Calu3 (cell line): ENCODE results near the gene CDKL4. TPM values are rescaled to one million over a fixed set of nuclear protein-coding genes. Genes with fewer than 3 reads are reported as not detected.
"Not testable (repeated sequence)": the region's sequence is repeated elsewhere in the genome, so short reads cannot be mapped to it uniquely, and the experiment has no call there.

Source experiments
- BruUV-seq: library from RNA; stranded (reverse); fragments of 400-500 nt; replicated peaks from 2 replicates; lab custom pipeline; 2021; lab: Mats Ljungman, UMichigan
- CTCF ChIA-PET: fragments of 300-600 bp; sonication (Branson Sonifier 250); formaldehyde crosslinking; loops from one replicate; lab custom pipeline; 2022; ENCODE audit warnings: antibody characterized with exemption; lab: Charles Lee
- DNase-seq: peaks from one replicate; pipeline ENCODE4 v3.0.0; 2022
- H3K27ac Mint-ChIP-seq: one replicate; pipeline ENCODE4 v1.8.0; 2022; ENCODE audit warnings: mixed read lengths; ENCODE audit not compliant: unreplicated experiment
- H3K27me3 Mint-ChIP-seq: one replicate; pipeline ENCODE4 v1.8.0; 2022; ENCODE audit warnings: mixed read lengths; ENCODE audit not compliant: unreplicated experiment
- H3K36me3 Mint-ChIP-seq: one replicate; pipeline ENCODE4 v1.8.0; 2022; ENCODE audit warnings: mild to moderate bottlenecking, moderate library complexity, mixed read lengths; ENCODE audit not compliant: insufficient read depth, unreplicated experiment
- H3K4me1 Mint-ChIP-seq: one replicate; pipeline ENCODE4 v1.8.0; 2022; ENCODE audit warnings: mild to moderate bottlenecking, low read depth, mixed read lengths; ENCODE audit not compliant: unreplicated experiment
- H3K4me3 Mint-ChIP-seq: one replicate; pipeline ENCODE4 v1.8.0; 2022; ENCODE audit warnings: mild to moderate bottlenecking, low read depth, moderate library complexity, mixed read lengths; ENCODE audit not compliant: unreplicated experiment
- H3K9me3 Mint-ChIP-seq: one replicate; pipeline ENCODE4 v1.8.0; 2022; ENCODE audit warnings: low read depth, mixed read lengths; ENCODE audit not compliant: unreplicated experiment
- CTCF ChIP-seq: fragments of 200-600 bp; IDR thresholded peaks from one replicate; pipeline ENCODE4 v1.8.0; 2022; ENCODE audit warnings: antibody characterized with exemption; ENCODE audit not compliant: unreplicated experiment
- intact Hi-C: fragments of 100-400 bp; cut with micrococcal nuclease; formaldehyde crosslinking; loops from one replicate; pipeline ENCODE4 v1.10.0; 2022; ENCODE audit not compliant: unreplicated experiment
- total RNA-seq: library from RNA; stranded (reverse); gene quantifications from 2 replicates; pipeline ENCODE4 v1.2.3, GENCODE V29; 2022

CDKL4 gene
- total RNA-seq, 1 experiment from 2014 or later: 0.83 TPM

DNA sequence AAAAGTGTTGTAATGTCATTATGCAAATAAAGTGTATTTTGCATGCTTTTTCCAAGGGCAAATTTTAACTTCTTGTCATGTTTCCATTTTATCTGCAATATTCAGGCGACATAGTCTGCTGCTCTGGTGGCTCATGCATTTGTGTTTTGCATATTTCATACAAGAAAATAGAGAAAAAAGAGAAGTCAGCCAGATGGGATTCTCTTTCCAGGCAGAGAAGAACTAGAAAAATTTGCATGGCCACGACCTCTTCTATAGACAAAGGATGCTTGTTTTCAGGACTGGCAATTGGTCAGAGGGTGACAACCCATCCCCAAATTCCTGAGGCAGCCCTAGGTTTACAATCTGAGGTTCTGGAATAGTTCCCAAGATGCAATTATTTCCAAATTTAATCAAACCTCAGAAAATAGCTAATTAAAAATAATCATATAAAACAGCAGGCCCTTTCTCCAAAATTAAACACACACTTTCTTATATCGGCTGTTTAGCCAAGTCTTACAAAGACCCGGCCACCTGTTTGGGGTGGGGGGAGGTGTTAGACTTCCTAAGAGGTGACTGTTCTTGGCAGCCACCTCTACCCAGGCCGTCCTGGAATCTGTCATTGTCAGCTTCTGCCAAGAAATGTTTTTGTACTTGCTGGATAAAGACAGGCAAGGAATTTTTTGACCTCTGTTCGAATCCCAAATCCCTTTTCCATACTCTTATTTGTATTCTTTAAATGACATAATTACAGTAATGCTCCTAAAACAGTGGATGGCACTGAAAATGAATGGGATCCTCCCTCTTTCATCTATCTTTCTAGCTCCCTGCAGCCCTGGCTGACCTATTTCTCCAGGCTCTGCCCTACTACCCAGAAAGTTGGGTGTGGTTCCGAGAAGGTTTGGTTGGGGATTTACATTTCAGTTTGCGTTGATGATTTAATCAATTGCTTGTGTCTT is 102.2 kb downstream of the CDKL4 start:
- no TSS peak for BruUV-seq
- TF ChIP-seq CTCF: no peak
- Mint-ChIP-seq H3K27me3 (no peaks in the 10 kb centered on the region), H3K27ac (no peak overlapping the region), H3K4me3 (no peak overlapping the region), H3K4me1 (no peaks in the 10 kb centered on the region), H3K9me3 (no peaks in the 10 kb centered on the region), H3K36me3 (no peaks in the 10 kb centered on the region)
- intact Hi-C loops: no loop called here
- CTCF ChIA-PET: no interaction called here
- no peak for DNase-seq

GRCh38 chr2:39140948-39141333 is 102.8 kb downstream of the CDKL4 start:
- H3K27ac Mint-ChIP-seq, H3K36me3 Mint-ChIP-seq, H3K27me3 Mint-ChIP-seq, H3K4me3 Mint-ChIP-seq, H3K4me1 Mint-ChIP-seq, DNase-seq, intact Hi-C loops, CTCF ChIA-PET, BruUV-seq, H3K9me3 Mint-ChIP-seq: not testable (repeated sequence)

DNA sequence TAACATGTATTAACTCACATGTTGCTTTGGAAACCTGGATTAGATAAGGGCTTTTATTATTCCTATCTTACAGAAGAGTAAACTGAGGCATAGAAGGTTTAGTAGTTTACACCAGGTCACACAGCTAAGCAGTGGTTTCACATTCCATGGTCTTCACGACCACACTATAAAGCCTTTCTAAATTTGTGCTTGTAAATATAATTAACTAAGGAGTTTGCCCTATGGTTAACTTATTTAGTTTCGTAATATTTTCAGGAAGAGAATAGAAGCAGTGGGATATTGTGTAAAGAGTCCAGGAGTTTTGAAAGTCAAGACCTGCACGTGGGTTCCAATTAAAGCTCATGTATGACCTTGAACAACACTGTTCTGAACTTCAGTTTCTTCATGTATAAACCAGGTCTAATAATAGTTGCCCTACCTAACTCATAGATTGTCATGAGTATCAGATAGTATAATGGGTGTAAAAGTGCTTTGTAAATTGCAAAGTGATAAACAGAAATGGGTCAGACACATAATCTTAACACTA is 103.4 kb downstream of the CDKL4 start:
- no peak for DNase-seq
- Mint-ChIP-seq H3K9me3 (no peaks in the 10 kb centered on the region), H3K36me3 (no peaks in the 10 kb centered on the region), H3K27ac (no peak overlapping the region), H3K4me3 (no peak overlapping the region), H3K27me3 (no peaks in the 10 kb centered on the region), H3K4me1 (no peaks in the 10 kb centered on the region)
- intact Hi-C loops: no loop called here
- CTCF ChIA-PET: no interaction called here
- BruUV-seq: no TSS peak
- no peak for TF ChIP-seq CTCF

DNA sequence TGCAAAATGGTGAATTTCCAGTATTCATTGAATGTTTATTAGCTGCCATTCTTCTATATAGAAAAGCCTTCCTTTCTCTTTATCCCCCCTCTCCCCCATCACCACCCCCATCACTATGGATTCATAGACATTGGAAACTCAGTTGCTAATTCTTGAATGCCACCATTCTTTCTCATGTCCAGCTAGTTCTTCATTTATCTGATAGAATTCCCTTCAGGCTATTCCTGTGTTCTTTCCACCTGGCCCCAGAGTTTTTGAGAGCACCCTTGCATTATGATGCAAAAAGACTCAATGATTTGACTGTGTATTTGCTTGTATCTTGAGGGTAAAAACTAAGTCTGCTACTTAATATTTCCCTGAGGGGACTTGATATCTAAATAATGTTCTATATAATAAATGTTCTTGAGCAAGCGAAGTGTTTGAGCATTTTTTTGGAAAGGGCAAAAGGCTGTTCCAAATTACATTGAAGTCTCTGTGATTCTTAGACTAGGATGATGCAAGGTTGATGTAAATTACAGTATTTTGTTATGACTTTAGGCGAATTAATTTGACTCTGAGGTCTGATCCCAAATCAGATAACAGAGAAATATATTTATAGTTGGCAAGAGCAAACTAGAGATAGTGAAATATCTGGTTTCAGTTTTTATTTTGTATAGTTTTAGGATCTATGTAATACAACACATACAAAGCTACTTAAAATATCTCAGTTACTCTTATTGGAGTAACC is 104.1 kb downstream of the CDKL4 start:
- no peaks in the 10 kb centered on the region for H3K36me3 Mint-ChIP-seq
- H3K27ac Mint-ChIP-seq: no peak overlapping the region
- intact Hi-C loops: no loop called here
- no peak for DNase-seq
- CTCF ChIA-PET: no interaction called here
- no peak overlapping the region for H3K4me3 Mint-ChIP-seq
- no peak for TF ChIP-seq CTCF
- no peaks in the 10 kb centered on the region for H3K9me3 Mint-ChIP-seq
- no peaks in the 10 kb centered on the region for H3K27me3 Mint-ChIP-seq
- no peaks in the 10 kb centered on the region for H3K4me1 Mint-ChIP-seq
- BruUV-seq: no TSS peak
